HG03571 (cell line): ENCODE results near the gene BTD.

Experiments
- ATAC-seq: cut with Tn5 transposase; IDR thresholded peaks from one replicate; pipeline ENCODE4 v1.9.1; 2021; ENCODE audit not compliant: unreplicated experiment

Gene BTD

GRCh38 chr3:15660055-15660935, 58.8 kb downstream of the BTD start:
- ATAC-seq: no peak

DNA sequence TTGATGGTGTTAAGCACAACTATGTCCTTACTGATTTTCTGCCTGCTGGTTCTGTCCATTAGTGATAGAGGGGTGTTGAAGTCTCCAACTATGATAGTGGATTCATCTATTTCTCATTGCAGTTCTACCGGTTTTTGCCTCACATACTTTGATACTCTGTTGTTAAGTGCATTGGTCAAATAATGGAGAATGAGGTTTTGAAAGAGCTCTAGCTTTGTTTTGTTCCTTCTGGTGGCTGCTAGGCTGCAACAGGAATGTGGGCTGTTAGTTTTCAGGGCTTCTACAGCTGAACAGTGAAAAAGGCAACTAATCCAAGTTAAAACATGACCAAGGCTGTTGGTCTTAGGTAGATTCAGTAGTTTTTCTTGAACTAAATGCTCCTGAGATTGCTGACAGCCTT, 62.6 kb downstream of the BTD start:
- no peak for ATAC-seq

GRCh38 chr3:15665510-15666150, 64.1 kb downstream of the BTD start:
- ATAC-seq: no peak

DNA sequence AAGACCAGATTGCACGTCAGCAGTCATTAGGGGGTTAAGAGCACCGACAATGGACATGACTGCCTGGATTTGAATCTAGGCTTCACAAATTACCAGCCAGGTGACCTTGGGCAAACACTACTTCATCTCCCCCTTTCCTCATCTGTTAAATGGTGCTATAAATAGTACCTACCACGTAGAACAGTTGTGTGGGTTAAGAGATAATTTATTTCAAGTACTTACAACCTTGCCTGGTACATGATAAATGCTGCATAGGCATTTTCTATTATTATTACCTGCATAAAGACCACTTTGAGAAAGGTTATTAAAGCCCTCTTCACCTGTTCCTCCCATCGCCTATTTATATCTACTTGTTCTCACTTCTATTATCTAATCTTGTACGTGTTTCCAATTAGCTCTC, 64.7 kb downstream of the BTD start:
- ATAC-seq: no peak

DNA sequence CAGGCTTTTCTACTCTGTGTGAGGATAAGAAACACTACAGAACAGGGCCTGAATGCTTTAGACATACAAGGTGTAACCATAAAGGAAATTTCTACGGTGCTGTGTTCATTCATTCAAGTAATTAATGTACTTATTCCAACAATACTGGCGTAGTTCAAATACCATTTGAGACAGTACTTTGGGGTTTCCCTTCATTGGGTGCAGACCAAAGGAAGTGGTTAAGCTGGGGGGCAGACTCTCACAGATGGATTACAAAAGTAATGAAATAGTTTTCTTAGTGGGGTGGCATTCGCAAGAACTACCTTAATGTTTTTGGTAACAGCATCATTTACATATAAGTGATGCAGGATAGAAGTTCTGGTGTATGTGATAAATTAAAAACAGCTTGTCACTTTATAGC, 65.9 kb downstream of the BTD start:
- ATAC-seq: no peak

GRCh38 chr3:15673536-15673935, 72.0 kb downstream of the BTD start:
- no peak for ATAC-seq

DNA sequence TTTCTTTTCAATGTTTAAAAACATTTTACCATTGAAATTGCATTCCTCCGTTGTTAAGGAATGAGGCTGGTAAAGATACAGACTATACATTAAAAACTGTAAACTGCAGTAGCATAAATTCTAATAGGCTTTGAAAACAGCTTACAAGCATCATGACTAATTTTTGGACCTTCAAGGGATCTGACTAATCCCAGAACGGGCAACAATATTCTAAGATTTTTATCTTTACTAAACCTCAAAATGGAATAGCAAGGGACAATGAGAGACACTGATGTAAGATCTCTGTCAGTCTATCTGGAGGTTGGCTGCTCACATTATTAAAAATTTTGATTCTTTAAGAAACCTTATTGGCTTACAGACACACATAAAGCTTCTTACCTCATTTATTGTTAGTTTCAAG, 74.7 kb downstream of the BTD start:
- no peak for ATAC-seq

- no peak for ATAC-seq
These were observed 77.8 kb downstream of the BTD start for GRCh38 chr3:15679306-15679705.

DNA sequence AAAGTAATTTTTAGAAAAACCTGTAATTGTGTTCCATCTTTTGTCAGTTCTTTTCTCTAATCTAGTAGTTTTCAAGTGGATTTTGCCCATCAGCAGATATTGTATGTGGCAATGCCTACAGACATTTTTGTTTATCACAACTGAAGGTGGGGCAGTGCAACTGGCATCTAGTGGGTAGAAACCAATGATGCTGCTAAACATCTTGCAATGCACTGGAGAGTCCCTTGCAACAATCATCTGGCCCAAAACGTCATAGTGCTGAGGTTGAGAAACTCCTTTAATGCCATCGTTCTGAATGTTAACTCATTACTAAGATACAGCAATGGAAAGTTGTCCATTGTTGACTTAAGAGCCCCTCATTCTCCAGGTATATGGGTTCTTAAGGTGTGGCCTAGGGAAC, 80.1 kb downstream of the BTD start:
- ATAC-seq: no peak

DNA sequence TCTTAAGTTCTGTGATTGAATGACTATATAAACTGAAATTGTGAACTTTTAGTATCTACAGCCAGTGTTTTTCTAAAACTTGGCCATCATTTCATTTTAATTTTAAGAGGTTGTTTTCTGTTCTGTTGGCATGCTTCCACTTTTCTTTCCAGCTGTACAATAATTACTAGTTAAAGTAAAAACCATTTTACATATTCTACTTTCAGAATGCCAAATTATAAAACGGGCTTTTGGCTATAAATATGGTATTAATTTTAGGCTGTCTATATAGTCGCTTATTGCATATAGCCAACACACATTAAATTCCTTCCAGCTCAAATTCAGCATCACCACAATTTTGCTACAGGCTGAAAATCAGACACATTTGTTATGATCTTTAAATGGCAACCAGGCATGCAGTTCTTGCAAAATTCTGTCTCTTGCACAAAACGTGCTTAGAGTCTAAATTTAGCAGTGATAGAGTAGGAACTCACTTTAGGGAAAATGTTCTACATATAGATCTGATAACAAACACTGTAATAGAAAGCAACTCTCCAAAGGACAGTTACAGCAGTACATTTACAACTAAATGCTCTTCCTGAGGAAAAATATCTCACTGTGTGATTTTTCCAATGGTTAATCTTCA, 81.1 kb downstream of the BTD start:
- no peak for ATAC-seq

DNA sequence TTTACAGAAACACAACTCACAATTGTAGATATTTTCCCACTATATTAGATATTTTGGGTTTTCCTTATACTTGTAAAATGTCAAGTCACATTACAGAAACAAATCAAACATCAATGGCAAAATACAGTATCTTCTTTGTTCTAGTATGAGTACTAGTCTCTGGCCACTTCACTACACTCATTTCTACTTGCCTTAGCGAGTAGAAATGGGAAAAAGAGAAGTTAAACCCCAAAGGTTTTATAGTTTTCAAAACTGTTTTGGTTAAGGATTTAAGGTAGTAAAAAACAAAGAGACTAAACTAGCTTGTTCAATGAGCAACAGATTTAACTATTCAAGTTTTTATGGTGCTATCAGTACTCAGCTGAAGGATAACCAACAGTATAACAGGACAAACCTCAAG, 81.7 kb downstream of the BTD start:
- no peak for ATAC-seq

DNA sequence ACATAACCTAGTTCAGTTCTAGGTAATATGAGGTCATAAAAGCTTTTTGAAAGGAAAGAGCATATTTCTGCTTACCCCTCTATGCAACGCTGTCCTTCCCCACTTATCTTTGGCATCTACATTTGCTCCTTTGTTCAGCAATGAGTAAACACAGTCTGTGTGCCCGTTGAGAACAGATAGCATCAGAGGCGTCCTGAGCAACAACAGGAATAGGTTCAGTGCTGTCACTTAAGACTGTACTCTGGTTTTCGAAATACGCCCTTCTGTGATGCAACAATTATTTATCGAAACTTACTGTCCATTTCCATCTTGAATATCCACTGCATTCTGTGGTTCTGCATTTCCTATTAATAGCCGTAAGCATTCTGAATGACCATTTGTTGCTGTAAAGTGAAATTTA, 84.4 kb downstream of the BTD start:
- no peak for ATAC-seq

GRCh38 chr3:15690230-15690629, 88.7 kb downstream of the BTD start:
- no peak for ATAC-seq

DNA sequence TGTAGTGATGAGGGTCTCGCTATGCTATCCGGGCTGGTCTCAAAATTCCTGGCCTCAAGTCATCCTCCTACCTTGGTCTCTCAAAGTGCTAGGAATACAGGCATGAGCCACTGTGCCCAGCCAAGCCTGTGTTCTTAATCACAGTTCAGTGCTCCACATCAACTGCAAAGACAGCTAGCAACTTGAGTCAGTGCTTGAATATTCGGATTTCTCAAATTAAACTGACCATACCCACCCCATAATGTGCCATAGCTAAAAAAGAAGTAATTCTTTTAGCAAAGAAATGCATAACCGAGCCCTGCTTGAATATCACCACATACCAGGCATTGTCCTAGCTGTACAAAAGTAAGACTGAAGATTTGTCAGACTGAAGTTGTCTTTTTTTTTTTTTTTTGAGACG, 89.2 kb downstream of the BTD start:
- ATAC-seq: no peak

DNA sequence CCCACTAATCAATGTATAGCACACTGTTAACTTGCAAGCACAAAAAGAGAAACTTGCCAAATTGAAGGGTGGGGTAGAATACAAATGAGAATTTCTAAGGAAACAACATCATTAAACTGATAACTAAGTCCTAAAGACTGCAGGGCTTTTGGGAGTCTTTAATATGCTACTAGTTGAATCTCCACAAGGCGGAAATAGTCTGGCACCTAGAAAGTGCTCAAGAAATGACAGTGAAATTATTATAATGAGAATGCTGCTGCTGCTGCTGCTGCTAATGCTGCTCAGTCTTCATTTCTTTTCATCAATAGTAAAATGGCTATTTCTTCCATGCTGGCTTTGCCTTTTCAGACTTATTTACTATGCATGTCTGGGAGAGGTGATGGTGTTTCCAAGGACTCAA, 91.8 kb downstream of the BTD start:
- ATAC-seq: no peak

GRCh38 chr3:15694628-15695027, 93.1 kb downstream of the BTD start:
- no peak for ATAC-seq
